Glutamatergic neuron (in vitro differentiated cells): ENCODE data around the gene GRXCR2. TPM values are rescaled to one million over a fixed set of nuclear protein-coding genes. Genes with fewer than 3 reads are reported as not detected.

Experiments used
- DNase-seq: peaks from one replicate; pipeline ENCODE4 v3.0.0; 2022
- H3K27ac Mint-ChIP-seq: one replicate; pipeline ENCODE4 v1.8.0; 2020; ENCODE audit warnings: mild to moderate bottlenecking, mixed read lengths, inconsistent platforms; ENCODE audit not compliant: unreplicated experiment
- H3K27me3 Mint-ChIP-seq: one replicate; pipeline ENCODE4 v1.8.0; 2020; ENCODE audit warnings: mild to moderate bottlenecking, moderate library complexity, mixed read lengths, inconsistent platforms; ENCODE audit not compliant: unreplicated experiment
- H3K36me3 Mint-ChIP-seq: one replicate; pipeline ENCODE4 v1.8.0; 2020; ENCODE audit warnings: mild to moderate bottlenecking, mixed read lengths, inconsistent platforms; ENCODE audit not compliant: unreplicated experiment
- H3K4me1 Mint-ChIP-seq: one replicate; pipeline ENCODE4 v1.8.0; 2020; ENCODE audit warnings: mild to moderate bottlenecking, low read depth, mixed read lengths, inconsistent platforms; ENCODE audit not compliant: unreplicated experiment
- H3K4me3 Mint-ChIP-seq: one replicate; pipeline ENCODE4 v1.8.0; 2020; ENCODE audit warnings: mild to moderate bottlenecking, mixed read lengths, inconsistent platforms; ENCODE audit not compliant: unreplicated experiment
- H3K9me3 Mint-ChIP-seq: one replicate; pipeline ENCODE4 v1.8.0; 2020; ENCODE audit warnings: mild to moderate bottlenecking, moderate library complexity, mixed read lengths, inconsistent platforms; ENCODE audit not compliant: unreplicated experiment
- CTCF ChIP-seq: fragments of 200-600 bp; sonication (generic); IDR thresholded peaks from one replicate; pipeline ENCODE4 v1.5.0; 2021; ENCODE audit not compliant: partially characterized antibody, unreplicated experiment
- total RNA-seq: library from RNA; stranded (reverse); fragmentation: NEBNext Ultra II Directional; extraction: Animal tissue kit (Norgen Biotek cat#: 25700); gene quantifications from one replicate; pipeline ENCODE4 v1.2.1, GENCODE V29; 2021; ENCODE audit not compliant: unreplicated experiment

GRXCR2 gene
- total RNA-seq, 1 donor from 2014 or later, result not detected

GRCh38 chr5:145834554-145834916 lies 38.3 kb downstream of the GRXCR2 start:
- H3K4me1 Mint-ChIP-seq, result no peaks in the 10 kb centered on the region
- H3K36me3 Mint-ChIP-seq, result no peaks in the 10 kb centered on the region
- peak overlapping the region; percentile 65 for H3K4me3 Mint-ChIP-seq
- H3K27me3 Mint-ChIP-seq, result no peaks in the 10 kb centered on the region
- TF ChIP-seq CTCF, result no peak
- no peak overlapping the region for H3K27ac Mint-ChIP-seq
- DNase-seq, result no peak
- H3K9me3 Mint-ChIP-seq, result no peaks in the 10 kb centered on the region

- H3K4me1 Mint-ChIP-seq, result no peaks in the 10 kb centered on the region
- H3K9me3 Mint-ChIP-seq, result no peaks in the 10 kb centered on the region
- no peak overlapping the region for H3K27ac Mint-ChIP-seq
- TF ChIP-seq CTCF, result no peak
- H3K4me3 Mint-ChIP-seq, result peak overlapping the region; percentile 41
- DNase-seq, result no peak
- H3K27me3 Mint-ChIP-seq, result no peaks in the 10 kb centered on the region
- H3K36me3 Mint-ChIP-seq, result no peaks in the 10 kb centered on the region
Measured at GRCh38 chr5:145833631-145834200, 39.1 kb downstream of the GRXCR2 start.

GRCh38 chr5:145830594-145830993 lies 42.2 kb downstream of the GRXCR2 start:
- TF ChIP-seq CTCF, result no peak

GRCh38 chr5:145829708-145830361 lies 43.0 kb downstream of the GRXCR2 start:
- H3K4me1 Mint-ChIP-seq, result peaks cover 1% of the 10 kb centered on the region
- no peak for TF ChIP-seq CTCF

More at GRCh38 chr5:145830594-145830993, 42.2 kb downstream of the GRXCR2 start:
- Mint-ChIP-seq H3K27me3 (no peaks in the 10 kb centered on the region), H3K27ac (no peak overlapping the region), H3K9me3 (no peaks in the 10 kb centered on the region), H3K36me3 (no peaks in the 10 kb centered on the region), H3K4me1 (peaks cover 1% of the 10 kb centered on the region), H3K4me3 (no peak overlapping the region)
- DNase-seq, result no peak

GRCh38 chr5:145826895-145827674 lies 45.7 kb downstream of the GRXCR2 start:
- Mint-ChIP-seq H3K36me3 (no peaks in the 10 kb centered on the region), H3K4me3 (no peak overlapping the region), H3K27me3 (no peaks in the 10 kb centered on the region), H3K4me1 (peaks cover 1% of the 10 kb centered on the region), H3K9me3 (no peaks in the 10 kb centered on the region), H3K27ac (no peak overlapping the region)
- no peak for DNase-seq
- TF ChIP-seq CTCF, result no peak

More at GRCh38 chr5:145829708-145830361, 43.0 kb downstream of the GRXCR2 start:
- no peak overlapping the region for H3K27ac Mint-ChIP-seq
- no peak overlapping the region for H3K4me3 Mint-ChIP-seq
- no peaks in the 10 kb centered on the region for H3K27me3 Mint-ChIP-seq
- no peaks in the 10 kb centered on the region for H3K36me3 Mint-ChIP-seq
- DNase-seq, result no peak
- H3K9me3 Mint-ChIP-seq, result no peaks in the 10 kb centered on the region
